Measurements from ENCODE around the gene ADRM1.

DNA sequence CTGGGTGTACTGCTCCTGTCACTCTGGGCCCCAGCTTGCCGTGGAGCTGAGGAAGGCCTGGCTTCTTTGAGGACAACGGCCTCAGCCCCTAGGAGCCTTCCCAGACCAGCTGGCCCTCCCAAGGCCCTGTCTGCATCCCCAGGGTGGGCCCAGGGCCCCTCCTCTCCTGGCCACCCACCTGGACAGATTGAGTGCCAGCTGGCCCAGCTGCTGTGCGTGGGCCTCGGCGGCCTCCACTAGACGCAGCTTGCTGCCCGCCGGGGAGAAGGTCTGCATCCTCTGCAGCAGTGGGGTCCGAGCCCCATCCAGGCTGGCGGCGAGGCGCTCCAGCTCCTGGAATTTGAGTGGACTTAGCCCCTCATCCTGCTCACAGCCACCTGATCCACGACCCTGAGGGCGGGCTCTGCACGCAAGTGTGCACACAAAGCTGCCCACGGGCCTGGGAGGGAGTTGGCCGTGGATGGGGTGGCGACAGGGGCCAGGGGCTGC is 14.4 kb downstream of the ADRM1 start:
- TF ChIP-seq CTCF (conservative IDR thresholded peaks at IDR 0.05; ENCODE audit: low read length) (no peak), EZH2phosphoT487 (IDR thresholded peaks at IDR 0.05; ENCODE audit: borderline replicate concordance, low read depth, low read length) (no peak)

Data from OCI-LY7 (cell line).